Smooth muscle cell (in vitro differentiated cells): ENCODE results near the gene TRAFD1. TPM values are rescaled to one million over a fixed set of nuclear protein-coding genes. Genes with fewer than 3 reads are reported as not detected.

Source experiments
- DNase-seq: peaks from one replicate; lab custom pipeline; 2025; ENCODE audit not compliant: unreplicated experiment; lab: John Stamatoyannopoulos, UW
- H2AFZ ChIP-seq: fragments of 200-600 bp; sonication (generic); 2 replicates; pipeline ENCODE4 v1.6.0; 2016; ENCODE audit warnings: antibody characterized with exemption, low read depth, mild to moderate bottlenecking
- H3F3A ChIP-seq: fragments of 200-600 bp; sonication (generic); 2 replicates; pipeline ENCODE4 v1.6.0; 2017; ENCODE audit warnings: antibody characterized with exemption, low read depth
- H3K27ac ChIP-seq: fragments of 200-600 bp; sonication (generic); 2 replicates; pipeline ENCODE4 v1.5.1; 2016; ENCODE audit warnings: low read depth, mild to moderate bottlenecking
- H3K27me3 ChIP-seq: fragments of 200-600 bp; sonication (generic); 2 replicates; pipeline ENCODE4 v1.6.1; 2016; ENCODE audit warnings: low read depth, mild to moderate bottlenecking
- H3K36me3 ChIP-seq: fragments of 200-600 bp; sonication (generic); 2 replicates; pipeline ENCODE4 v1.5.1; 2016; ENCODE audit warnings: low read depth
- H3K4me1 ChIP-seq: fragments of 200-600 bp; sonication (generic); 2 replicates; pipeline ENCODE4 v1.5.1; 2016; ENCODE audit warnings: low read depth
- H3K4me2 ChIP-seq: fragments of 200-600 bp; sonication (generic); 2 replicates; pipeline ENCODE4 v1.6.0; 2016; ENCODE audit warnings: mild to moderate bottlenecking
- H3K4me3 ChIP-seq: fragments of 200-600 bp; sonication (generic); 2 replicates; pipeline ENCODE4 v1.5.1; 2016; ENCODE audit warnings: mild to moderate bottlenecking
- H3K79me2 ChIP-seq: fragments of 200-600 bp; sonication (generic); 2 replicates; pipeline ENCODE4 v1.6.0; 2016; ENCODE audit warnings: low read depth, mild to moderate bottlenecking
- H3K9ac ChIP-seq: fragments of 200-600 bp; sonication (generic); 2 replicates; pipeline ENCODE4 v1.6.0; 2016; ENCODE audit warnings: low read depth
- H3K9me3 ChIP-seq: fragments of 200-600 bp; sonication (generic); replicated peaks from 2 replicates; pipeline ENCODE4 v1.5.1; 2016; ENCODE audit warnings: low read depth
- H4K20me1 ChIP-seq: fragments of 200-600 bp; sonication (generic); 2 replicates; pipeline ENCODE4 v1.6.0; 2016; ENCODE audit warnings: low read depth
- CTCF ChIP-seq: fragments of 200-600 bp; sonication (generic); IDR thresholded peaks from 2 replicates; pipeline ENCODE4 v1.5.1; 2017; ENCODE audit warnings: borderline replicate concordance, mild to moderate bottlenecking, antibody characterized with exemption; ENCODE audit not compliant: insufficient read depth, poor library complexity, severe bottlenecking
- WGBS: methylation state at CpG from one replicate; pipeline ENCODE4 v1.1.7; 2016; ENCODE audit warnings: low lambda C conversion rate; 5-methylcytosine and 5-hydroxymethylcytosine counted together
- polyA plus RNA-seq: library from polyadenylated mRNA; unstranded; fragments of >200 nt; fragmentation: Nextera tagmentation; extraction: Ambion mirVana; gene quantifications from 2 replicates; pipeline ENCODE4 v1.2.1, GENCODE V29; 2016
- total RNA-seq: library from RNA; depleted of rRNA; stranded (reverse); fragments of >200 nt; gene quantifications from 2 replicates; pipeline ENCODE4 v1.2.3, GENCODE V29; 2014

The TRAFD1 gene
- total and polyA plus RNA-seq, 2 experiments from 2014 or later = 30.2 to 44.8 TPM

GRCh38 chr12:112164011-112164660, 38.8 kb downstream of the TRAFD1 start:
- H3K27me3 ChIP-seq = no peaks in the 10 kb centered on the region
- WGBS = 94% methylated on average over 26 of the region's 26 CpGs
- no peaks in the 10 kb centered on the region for H3K79me2 ChIP-seq
- no peaks in the 10 kb centered on the region for H3K4me1 ChIP-seq
- H3F3A ChIP-seq = no peaks in the 10 kb centered on the region
- H3K4me2 ChIP-seq = no peak overlapping the region
- no peak for DNase-seq
- no peak overlapping the region for H3K27ac ChIP-seq
- TF ChIP-seq CTCF = no peak
- no peaks in the 10 kb centered on the region for H4K20me1 ChIP-seq
- H3K9ac ChIP-seq = no peak overlapping the region
- H2AFZ ChIP-seq = no peak overlapping the region
- H3K9me3 ChIP-seq = no peaks in the 10 kb centered on the region
- H3K4me3 ChIP-seq = no peak overlapping the region
- H3K36me3 ChIP-seq = peaks cover 8% of the 10 kb centered on the region

- Histone ChIP-seq H3K36me3 (no peaks in the 10 kb centered on the region), H4K20me1 (no peaks in the 10 kb centered on the region), H3F3A (no peaks in the 10 kb centered on the region), H3K79me2 (no peaks in the 10 kb centered on the region), H3K4me2 (no peak overlapping the region), H3K9me3 (no peaks in the 10 kb centered on the region), H3K4me3 (no peak overlapping the region), H3K4me1 (no peaks in the 10 kb centered on the region), H3K27me3 (no peaks in the 10 kb centered on the region), H3K9ac (no peak overlapping the region), H3K27ac (no peak overlapping the region), H2AFZ (no peak overlapping the region)
- DNase-seq = no peak
- 99% methylated on average over 13 of the region's 13 CpGs for WGBS
- TF ChIP-seq CTCF = no peak
These were observed 40.3 kb downstream of the TRAFD1 start for GRCh38 chr12:112165624-112166023.

- WGBS = 98% methylated on average over 26 of the region's 26 CpGs
- DNase-seq = no peak
These were observed 41.0 kb downstream of the TRAFD1 start for GRCh38 chr12:112166051-112167015.

More at GRCh38 chr12:112166051-112167015, 41.0 kb downstream of the TRAFD1 start:
- Histone ChIP-seq H2AFZ (no peak overlapping the region), H3K79me2 (no peaks in the 10 kb centered on the region), H3K36me3 (no peaks in the 10 kb centered on the region), H3K9ac (no peak overlapping the region), H3F3A (no peaks in the 10 kb centered on the region), H3K4me2 (no peak overlapping the region), H3K4me1 (no peaks in the 10 kb centered on the region), H3K27me3 (no peaks in the 10 kb centered on the region), H3K9me3 (no peaks in the 10 kb centered on the region), H4K20me1 (no peaks in the 10 kb centered on the region), H3K4me3 (no peak overlapping the region), H3K27ac (no peak overlapping the region)
- TF ChIP-seq CTCF = no peak
